Measurements from ENCODE around the gene CLN5. TPM values are rescaled to one million over a fixed set of nuclear protein-coding genes. Genes with fewer than 3 reads are reported as not detected.

The CLN5 gene
- total and polyA plus RNA-seq, 2 of the 13 experiments (the other 11 are each of a cell fraction or from before 2014, with no cell fraction given) = 10.1 to 13.7 TPM

DNA sequence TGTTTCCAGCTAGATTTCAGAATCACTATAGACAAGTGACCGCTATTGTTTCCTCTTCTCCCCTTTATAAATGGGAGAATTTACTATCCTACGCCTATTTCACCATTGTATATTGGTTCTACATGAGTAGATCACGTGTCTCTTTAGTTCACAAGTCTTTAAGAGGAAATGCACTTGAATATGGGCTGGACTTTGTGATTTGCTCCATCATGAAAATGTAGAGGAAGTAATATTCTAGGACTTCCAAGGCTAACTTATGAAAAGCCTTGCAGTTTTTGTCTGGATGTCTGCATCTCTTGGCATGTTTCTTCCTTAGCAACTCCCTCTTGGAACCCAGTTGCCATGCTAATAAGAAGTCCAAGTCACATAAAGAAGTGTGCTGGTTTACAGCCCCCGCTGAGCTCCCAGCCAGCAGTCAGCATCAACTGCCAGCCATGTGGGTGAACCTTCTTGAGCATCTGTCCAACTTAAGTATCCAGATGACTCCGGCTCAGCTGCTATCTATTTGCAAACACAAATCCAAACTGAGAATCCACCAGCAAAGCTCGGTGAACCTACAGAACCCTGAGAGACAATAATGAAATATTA, 39.9 kb downstream of the CLN5 start:
- Histone ChIP-seq H3K27me3 (ENCODE audit: control insufficient read depth in 1 of 2, insufficient read depth in 2 of 2, low read length in 2 of 2) (peaks cover 0 to 3% of the 10 kb centered on the region in 2 experiments; a peak in 1 of 5 replicates), H3K9ac (ENCODE audit: insufficient read depth, low read depth, low read length) (no peak overlapping the region), H4K20me1 (ENCODE audit: insufficient read depth, low read length) (no peaks in the 10 kb centered on the region), H3K9me3 (ENCODE audit: low read length) (no peaks in the 10 kb centered on the region), H3K4me1 (ENCODE audit: insufficient read depth, low read length) (peaks cover 11% of the 10 kb centered on the region), H3K79me2 (ENCODE audit: insufficient read depth, low read length) (no peaks in the 10 kb centered on the region), H3K4me3 (replicated peaks in 1 of 3; ENCODE audit: insufficient read depth in 1 of 3, low read depth in 2 of 3, low read length in 3 of 3) (no peak overlapping the region), H3K4me2 (ENCODE audit: low read depth, low read length) (no peak overlapping the region), H2AFZ (ENCODE audit: low read length) (no peak overlapping the region), H3K27ac (ENCODE audit: extremely low read length, insufficient read depth, low read length) (no peak overlapping the region), H3K36me3 (replicated peaks in 1 of 2; ENCODE audit: control insufficient read depth in 1 of 2, insufficient read depth in 2 of 2, low read length in 2 of 2) (no peaks in the 10 kb centered on the region)
- CTCF ChIA-PET (ENCODE audit: low intra/inter-chr PET ratio, low total read pairs) = no interaction called here
- no TSS peak for BruUV-seq (replicated peaks)
- TF ChIP-seq CENPX (CRISPR knock-in tag; IDR thresholded peaks at IDR 0.05) (no peak), HOXA5 (CRISPR knock-in tag; IDR thresholded peaks at IDR 0.05) (no peak), ZNF670 (CRISPR knock-in tag; IDR thresholded peaks at IDR 0.05; ENCODE audit: borderline replicate concordance) (no peak), ZNF589 (CRISPR knock-in tag; conservative IDR thresholded peaks at IDR 0.05) (no peak), SAP130 (CRISPR knock-in tag; IDR thresholded peaks at IDR 0.05; ENCODE audit: low read depth) (no peak), ZNF841 (CRISPR knock-in tag; IDR thresholded peaks at IDR 0.05; ENCODE audit: borderline replicate concordance) (no peak), NR2F6 (IDR thresholded peaks at IDR 0.05) (no peak), NR2F6 (CRISPR knock-in tag; IDR thresholded peaks at IDR 0.05) (no peak), BRCA1 (CRISPR knock-in tag; IDR thresholded peaks at IDR 0.05) (no peak), GABPA (IDR thresholded peaks at IDR 0.05; ENCODE audit: low read depth, low read length) (no peak), GABPA (CRISPR knock-in tag; IDR thresholded peaks at IDR 0.05; ENCODE audit: low read depth) (no peak), ZNF124 (CRISPR knock-in tag; IDR thresholded peaks at IDR 0.05) (no peak)
- TF ChIP-seq, protein P1, sequence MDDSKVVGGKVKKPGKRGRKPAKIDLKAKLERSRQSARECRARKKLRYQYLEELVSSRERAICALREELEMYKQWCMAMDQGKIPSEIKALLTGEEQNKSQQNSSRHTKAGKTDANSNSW (CRISPR knock-in tag; IDR thresholded peaks at IDR 0.05; ENCODE audit: borderline replicate concordance) = no peak
- TF ChIP-seq, protein P2, sequence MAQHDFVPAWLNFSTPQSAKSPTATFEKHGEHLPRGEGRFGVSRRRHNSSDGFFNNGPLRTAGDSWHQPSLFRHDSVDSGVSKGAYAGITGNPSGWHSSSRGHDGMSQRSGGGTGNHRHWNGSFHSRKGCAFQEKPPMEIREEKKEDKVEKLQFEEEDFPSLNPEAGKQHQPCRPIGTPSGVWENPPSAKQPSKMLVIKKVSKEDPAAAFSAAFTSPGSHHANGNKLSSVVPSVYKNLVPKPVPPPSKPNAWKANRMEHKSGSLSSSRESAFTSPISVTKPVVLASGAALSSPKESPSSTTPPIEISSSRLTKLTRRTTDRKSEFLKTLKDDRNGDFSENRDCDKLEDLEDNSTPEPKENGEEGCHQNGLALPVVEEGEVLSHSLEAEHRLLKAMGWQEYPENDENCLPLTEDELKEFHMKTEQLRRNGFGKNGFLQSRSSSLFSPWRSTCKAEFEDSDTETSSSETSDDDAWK (CRISPR knock-in tag; IDR thresholded peaks at IDR 0.05) = no peak
- TF ChIP-seq, protein P3, sequence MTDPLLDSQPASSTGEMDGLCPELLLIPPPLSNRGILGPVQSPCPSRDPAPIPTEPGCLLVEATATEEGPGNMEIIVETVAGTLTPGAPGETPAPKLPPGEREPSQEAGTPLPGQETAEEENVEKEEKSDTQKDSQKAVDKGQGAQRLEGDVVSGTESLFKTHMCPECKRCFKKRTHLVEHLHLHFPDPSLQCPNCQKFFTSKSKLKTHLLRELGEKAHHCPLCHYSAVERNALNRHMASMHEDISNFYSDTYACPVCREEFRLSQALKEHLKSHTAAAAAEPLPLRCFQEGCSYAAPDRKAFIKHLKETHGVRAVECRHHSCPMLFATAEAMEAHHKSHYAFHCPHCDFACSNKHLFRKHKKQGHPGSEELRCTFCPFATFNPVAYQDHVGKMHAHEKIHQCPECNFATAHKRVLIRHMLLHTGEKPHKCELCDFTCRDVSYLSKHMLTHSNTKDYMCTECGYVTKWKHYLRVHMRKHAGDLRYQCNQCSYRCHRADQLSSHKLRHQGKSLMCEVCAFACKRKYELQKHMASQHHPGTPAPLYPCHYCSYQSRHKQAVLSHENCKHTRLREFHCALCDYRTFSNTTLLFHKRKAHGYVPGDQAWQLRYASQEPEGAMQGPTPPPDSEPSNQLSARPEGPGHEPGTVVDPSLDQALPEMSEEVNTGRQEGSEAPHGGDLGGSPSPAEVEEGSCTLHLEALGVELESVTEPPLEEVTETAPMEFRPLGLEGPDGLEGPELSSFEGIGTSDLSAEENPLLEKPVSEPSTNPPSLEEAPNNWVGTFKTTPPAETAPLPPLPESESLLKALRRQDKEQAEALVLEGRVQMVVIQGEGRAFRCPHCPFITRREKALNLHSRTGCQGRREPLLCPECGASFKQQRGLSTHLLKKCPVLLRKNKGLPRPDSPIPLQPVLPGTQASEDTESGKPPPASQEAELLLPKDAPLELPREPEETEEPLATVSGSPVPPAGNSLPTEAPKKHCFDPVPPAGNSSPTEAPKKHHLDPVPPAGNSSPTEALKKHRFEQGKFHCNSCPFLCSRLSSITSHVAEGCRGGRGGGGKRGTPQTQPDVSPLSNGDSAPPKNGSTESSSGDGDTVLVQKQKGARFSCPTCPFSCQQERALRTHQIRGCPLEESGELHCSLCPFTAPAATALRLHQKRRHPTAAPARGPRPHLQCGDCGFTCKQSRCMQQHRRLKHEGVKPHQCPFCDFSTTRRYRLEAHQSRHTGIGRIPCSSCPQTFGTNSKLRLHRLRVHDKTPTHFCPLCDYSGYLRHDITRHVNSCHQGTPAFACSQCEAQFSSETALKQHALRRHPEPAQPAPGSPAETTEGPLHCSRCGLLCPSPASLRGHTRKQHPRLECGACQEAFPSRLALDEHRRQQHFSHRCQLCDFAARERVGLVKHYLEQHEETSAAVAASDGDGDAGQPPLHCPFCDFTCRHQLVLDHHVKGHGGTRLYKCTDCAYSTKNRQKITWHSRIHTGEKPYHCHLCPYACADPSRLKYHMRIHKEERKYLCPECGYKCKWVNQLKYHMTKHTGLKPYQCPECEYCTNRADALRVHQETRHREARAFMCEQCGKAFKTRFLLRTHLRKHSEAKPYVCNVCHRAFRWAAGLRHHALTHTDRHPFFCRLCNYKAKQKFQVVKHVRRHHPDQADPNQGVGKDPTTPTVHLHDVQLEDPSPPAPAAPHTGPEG (CRISPR knock-in tag; IDR thresholded peaks at IDR 0.05) = no peak
- DNase-seq (ENCODE audit: low spot score) = no peak
- 26% methylated on average over 6 of the region's 6 CpGs for WGBS (ENCODE audit: low lambda C conversion rate)
- no peak for ATAC-seq
- POLR2A ChIA-PET = no interaction called here
- FAIRE-seq = no peak
- intact Hi-C loops (cut with micrococcal nuclease; ENCODE audit: unreplicated experiment) = no loop called here
- in situ Hi-C loops (cut with HindIII; ENCODE audit: extremely low pct_ligation_motif_present, low pct_unique_long_range_greater_than_20kb) = no loop called here

All from HepG2 (cell line).